GM23338 (cell line): ENCODE data around the gene IFT52. TPM values are rescaled to one million over a fixed set of nuclear protein-coding genes. Genes with fewer than 3 reads are reported as not detected.

Source experiments
- ATAC-seq: fragments of 200-7000 bp; cut with Tn5 transposase; 3 replicates; pipeline ENCODE4 v1.9.1; 2020
- DNase-seq: peaks from one replicate; pipeline ENCODE4 v3.0.0-alpha.2; 2015; ENCODE audit warnings: low spot score
- H2AFZ ChIP-seq: fragments of 200-600 bp; sonication (generic); 2 replicates; pipeline ENCODE4 v1.8.0; 2016; ENCODE audit warnings: antibody characterized with exemption, mild to moderate bottlenecking, moderate library complexity
- H3F3A ChIP-seq: fragments of 200-600 bp; sonication (generic); replicated peaks from 2 replicates; pipeline ENCODE4 v1.8.0; 2017; ENCODE audit warnings: antibody characterized with exemption, mixed run types, low read depth
- H3K27ac ChIP-seq: fragments of 200-600 bp; sonication (generic); 2 replicates; pipeline ENCODE4 v1.6.1; 2016; ENCODE audit warnings: low read depth
- H3K27me3 ChIP-seq: fragments of 200-600 bp; sonication (generic); 2 replicates; pipeline ENCODE4 v1.8.0; 2016; ENCODE audit warnings: mild to moderate bottlenecking, mixed run types, moderate library complexity; ENCODE audit not compliant: insufficient read depth
- H3K36me3 ChIP-seq: fragments of 200-600 bp; sonication (generic); 2 replicates; pipeline ENCODE4 v1.8.0; 2016; ENCODE audit warnings: mild to moderate bottlenecking; ENCODE audit not compliant: insufficient read depth
- H3K4me1 ChIP-seq: fragments of 200-600 bp; sonication (generic); 2 replicates; pipeline ENCODE4 v1.8.0; 2016; ENCODE audit warnings: mild to moderate bottlenecking, moderate library complexity; ENCODE audit not compliant: insufficient read depth
- H3K4me2 ChIP-seq: fragments of 200-600 bp; sonication (generic); 2 replicates; pipeline ENCODE4 v1.7.1; 2017; ENCODE audit warnings: mixed run types
- H3K4me3 ChIP-seq: fragments of 200-600 bp; sonication (generic); 2 replicates; pipeline ENCODE4 v1.6.1; 2016; ENCODE audit warnings: mixed run types
- H3K79me2 ChIP-seq: fragments of 200-600 bp; sonication (generic); replicated peaks from 2 replicates; pipeline ENCODE4 v1.8.0; 2017; ENCODE audit warnings: mild to moderate bottlenecking; ENCODE audit not compliant: insufficient read depth
- H3K9me2 ChIP-seq: fragments of 200-600 bp; sonication (generic); 2 replicates; pipeline ENCODE4 v1.8.0; 2017; ENCODE audit not compliant: insufficient read depth
- H4K20me1 ChIP-seq: fragments of 200-600 bp; sonication (generic); replicated peaks from 2 replicates; pipeline ENCODE4 v1.8.0; 2017; ENCODE audit warnings: mild to moderate bottlenecking; ENCODE audit not compliant: insufficient read depth
- H3K27ac Mint-ChIP-seq: 2 replicates; pipeline ENCODE4 v1.8.0; 2020; ENCODE audit warnings: inconsistent platforms, mild to moderate bottlenecking, moderate library complexity, mixed read lengths
- H3K27me3 Mint-ChIP-seq: 3 replicates; pipeline ENCODE4 v1.8.0; 2022; ENCODE audit warnings: low read depth, mild to moderate bottlenecking, moderate library complexity, mixed read lengths, inconsistent platforms; ENCODE audit not compliant: insufficient read depth, poor library complexity
- H3K36me3 Mint-ChIP-seq: 3 replicates; pipeline ENCODE4 v1.8.0; 2021; ENCODE audit warnings: low read depth, mild to moderate bottlenecking, inconsistent platforms, moderate library complexity, mixed read lengths
- H3K4me1 Mint-ChIP-seq: 3 replicates; pipeline ENCODE4 v1.8.0; 2020; ENCODE audit warnings: mild to moderate bottlenecking, inconsistent platforms, mixed read lengths
- H3K4me3 Mint-ChIP-seq: 3 replicates; pipeline ENCODE4 v1.8.0; 2021; ENCODE audit warnings: moderate library complexity, mild to moderate bottlenecking, inconsistent platforms, mixed read lengths
- H3K9me3 Mint-ChIP-seq: 3 replicates; pipeline ENCODE4 v1.8.0; 2020; ENCODE audit warnings: moderate library complexity, mild to moderate bottlenecking, inconsistent platforms, mixed read lengths
- CREB1 ChIP-seq: fragments of 250-450 bp; sonication (Bioruptor Pico); IDR thresholded peaks from 2 replicates; pipeline ENCODE4 v1.5.0; 2020; ENCODE audit warnings: low read depth, mild to moderate bottlenecking, moderate library complexity
- CTCF ChIP-seq, 2 experiments: fragments of 200-600 bp in 1 of 2; sonication (generic) in 1 of 2; conservative IDR thresholded peaks; 2 replicates each; pipeline versions ENCODE4 v1.5.1 to v1.6.1; 2016 to 2017; ENCODE audit warnings: antibody characterized with exemption in 2 of 2, low read depth in 2 of 2, mild to moderate bottlenecking in 2 of 2, moderate library complexity in 1 of 2
- EZH2 ChIP-seq: fragments of 200-600 bp; sonication (generic); IDR thresholded peaks from one replicate; pipeline ENCODE4 v1.8.0; 2017; ENCODE audit warnings: antibody characterized with exemption, mild to moderate bottlenecking, low read depth; ENCODE audit not compliant: unreplicated experiment
- EZH2phosphoT487 ChIP-seq: fragments of 200-600 bp; sonication (generic); IDR thresholded peaks from one replicate; pipeline ENCODE4 v1.8.1; 2018; ENCODE audit warnings: antibody characterized with exemption; ENCODE audit not compliant: unreplicated experiment
- JUNB ChIP-seq: IDR thresholded peaks from one replicate; pipeline ENCODE4 v1.6.1; 2016; ENCODE audit warnings: antibody characterized with exemption; ENCODE audit not compliant: unreplicated experiment
- NANOG ChIP-seq: IDR thresholded peaks from 2 replicates; pipeline ENCODE4 v1.6.1; 2016; ENCODE audit warnings: antibody characterized with exemption, borderline replicate concordance
- POLR2AphosphoS5 ChIP-seq: IDR thresholded peaks from 2 replicates; pipeline ENCODE4 v1.6.1; 2016; ENCODE audit warnings: antibody characterized with exemption, low read depth
- REST ChIP-seq: IDR thresholded peaks from one replicate; pipeline ENCODE4 v1.6.1; 2018; ENCODE audit warnings: antibody characterized with exemption; ENCODE audit not compliant: unreplicated experiment
- STAT1 ChIP-seq: IDR thresholded peaks from one replicate; pipeline ENCODE4 v1.6.1; 2016; ENCODE audit warnings: antibody characterized with exemption; ENCODE audit not compliant: unreplicated experiment
- ZNF114 ChIP-seq: fragments of 250-450 bp; sonication (Bioruptor Pico); IDR thresholded peaks from 2 replicates; pipeline ENCODE4 v1.5.0; 2020; ENCODE audit warnings: mild to moderate bottlenecking, moderate library complexity
- ZNF331 ChIP-seq: fragments of 250-450 bp; sonication (Bioruptor Pico); IDR thresholded peaks from 2 replicates; pipeline ENCODE4 v1.5.0; 2020; ENCODE audit warnings: low read depth, mild to moderate bottlenecking, moderate library complexity
- ZNF462 ChIP-seq: fragments of 250-450 bp; sonication (Bioruptor Pico); IDR thresholded peaks from 2 replicates; pipeline ENCODE4 v1.5.0; 2020; ENCODE audit warnings: mild to moderate bottlenecking, moderate library complexity
- polyA plus RNA-seq: library from polyadenylated mRNA; unstranded; fragments of >200 nt; fragmentation: Nextera tagmentation; extraction: Ambion mirVana; gene quantifications from 2 replicates; pipeline ENCODE4 v1.2.1, GENCODE V29; 2016
- total RNA-seq: library from RNA; depleted of rRNA; stranded (reverse); fragments of >200 nt; shearing (Covaris generic); gene quantifications from 2 replicates; pipeline ENCODE4 v1.2.3, GENCODE V29; 2014
- TF ChIP-seq, protein P1 (sequence below): IDR thresholded peaks from 2 replicates; pipeline ENCODE4 v1.6.1; 2016; ENCODE audit warnings: antibody characterized with exemption

IFT52 gene
- total and polyA plus RNA-seq, 2 experiments from 2014 or later: 30.4 to 39.8 TPM

GRCh38 chr20:43549416-43550065 lies 41.2 kb upstream of the IFT52 start:
- ATAC-seq (no peak), DNase-seq (no peak)
- Mint-ChIP-seq H3K9me3 (peaks cover 18% of the 10 kb centered on the region), H3K36me3 (peaks cover 27% of the 10 kb centered on the region), H3K27me3 (peaks cover 4% of the 10 kb centered on the region), H3K4me3 (no peak overlapping the region), H3K27ac (no peak overlapping the region), H3K4me1 (peaks cover 7% of the 10 kb centered on the region; the same call in 2 of the 3 replicates)
- no peaks in the 10 kb centered on the region for H3K79me2 ChIP-seq
- H3K27me3 ChIP-seq: no peaks in the 10 kb centered on the region
- H3K9me2 ChIP-seq: no peaks in the 10 kb centered on the region
- H3K4me2 ChIP-seq: no peak overlapping the region
- no peak for TF ChIP-seq ZNF114 (CRISPR knock-in tag)
- no peak for TF ChIP-seq REST
- TF ChIP-seq CREB1 (CRISPR knock-in tag): no peak
- TF ChIP-seq CTCF (conservative IDR thresholded peaks at IDR 0.05; ENCODE audit: low read depth in 2 of 2): no peak
- TF ChIP-seq JUNB: no peak
- no peak for TF ChIP-seq NANOG
- TF ChIP-seq ZNF462 (CRISPR knock-in tag): no peak
- no peak for TF ChIP-seq EZH2phosphoT487
- TF ChIP-seq, protein P1, sequence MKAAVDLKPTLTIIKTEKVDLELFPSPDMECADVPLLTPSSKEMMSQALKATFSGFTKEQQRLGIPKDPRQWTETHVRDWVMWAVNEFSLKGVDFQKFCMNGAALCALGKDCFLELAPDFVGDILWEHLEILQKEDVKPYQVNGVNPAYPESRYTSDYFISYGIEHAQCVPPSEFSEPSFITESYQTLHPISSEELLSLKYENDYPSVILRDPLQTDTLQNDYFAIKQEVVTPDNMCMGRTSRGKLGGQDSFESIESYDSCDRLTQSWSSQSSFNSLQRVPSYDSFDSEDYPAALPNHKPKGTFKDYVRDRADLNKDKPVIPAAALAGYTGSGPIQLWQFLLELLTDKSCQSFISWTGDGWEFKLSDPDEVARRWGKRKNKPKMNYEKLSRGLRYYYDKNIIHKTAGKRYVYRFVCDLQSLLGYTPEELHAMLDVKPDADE: no peak
- no peak for TF ChIP-seq POLR2AphosphoS5
- TF ChIP-seq ZNF331 (CRISPR knock-in tag): no peak
- no peak for TF ChIP-seq STAT1
- no peak for TF ChIP-seq EZH2
- no peak overlapping the region for H2AFZ ChIP-seq
- H4K20me1 ChIP-seq: no peaks in the 10 kb centered on the region; the same call in 1 of the 2 replicates
- no peaks in the 10 kb centered on the region for H3K4me1 ChIP-seq
- no peaks in the 10 kb centered on the region for H3K36me3 ChIP-seq
- no peaks in the 10 kb centered on the region for H3F3A ChIP-seq
- no peak overlapping the region for H3K4me3 ChIP-seq
- H3K27ac ChIP-seq: no peak overlapping the region
